GM12801 (cell line): ENCODE measurements around the gene PROM2.

Source experiments
- CTCF ChIP-seq: IDR thresholded peaks from one replicate; pipeline ENCODE4 v1.5.1; 2011; ENCODE audit warnings: control low read depth; ENCODE audit not compliant: insufficient read length; ENCODE audit errors: extremely low read depth

Gene PROM2

DNA sequence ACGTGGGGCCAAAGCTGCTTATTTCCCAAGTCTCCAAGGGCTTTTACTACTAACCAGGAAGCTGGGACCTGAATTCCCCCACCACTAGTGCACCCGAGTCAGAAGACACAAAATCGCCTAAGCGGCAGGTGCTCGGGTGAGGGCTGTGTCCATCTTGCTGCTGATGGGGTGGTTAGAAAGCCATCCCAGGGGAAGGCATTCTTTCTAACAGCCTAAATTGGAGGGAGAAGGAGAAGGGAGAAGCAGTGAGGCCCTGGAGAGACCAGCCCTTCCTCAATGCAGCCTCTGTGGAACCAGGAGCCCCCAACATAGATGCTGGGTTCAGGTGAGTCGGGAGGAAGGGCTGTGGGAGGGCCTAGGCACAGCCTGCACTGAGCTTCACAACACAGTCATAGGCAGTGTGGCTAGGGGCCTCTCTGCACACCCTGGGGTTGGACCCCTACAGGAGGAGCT lies 1.9 kb upstream of the PROM2 start:
- no peak for TF ChIP-seq CTCF

- no peak for TF ChIP-seq CTCF
Observed at GRCh38 chr2:95272781-95273180, 1.5 kb upstream of the PROM2 start.

GRCh38 chr2:95273566-95274290 lies 521 bp upstream of the PROM2 start:
- no peak for TF ChIP-seq CTCF

GRCh38 chr2:95275151-95275515 lies 884 bp downstream of the PROM2 start:
- no peak for TF ChIP-seq CTCF

- TF ChIP-seq CTCF = no peak
Observed at GRCh38 chr2:95275601-95276243, 1.5 kb downstream of the PROM2 start.

DNA sequence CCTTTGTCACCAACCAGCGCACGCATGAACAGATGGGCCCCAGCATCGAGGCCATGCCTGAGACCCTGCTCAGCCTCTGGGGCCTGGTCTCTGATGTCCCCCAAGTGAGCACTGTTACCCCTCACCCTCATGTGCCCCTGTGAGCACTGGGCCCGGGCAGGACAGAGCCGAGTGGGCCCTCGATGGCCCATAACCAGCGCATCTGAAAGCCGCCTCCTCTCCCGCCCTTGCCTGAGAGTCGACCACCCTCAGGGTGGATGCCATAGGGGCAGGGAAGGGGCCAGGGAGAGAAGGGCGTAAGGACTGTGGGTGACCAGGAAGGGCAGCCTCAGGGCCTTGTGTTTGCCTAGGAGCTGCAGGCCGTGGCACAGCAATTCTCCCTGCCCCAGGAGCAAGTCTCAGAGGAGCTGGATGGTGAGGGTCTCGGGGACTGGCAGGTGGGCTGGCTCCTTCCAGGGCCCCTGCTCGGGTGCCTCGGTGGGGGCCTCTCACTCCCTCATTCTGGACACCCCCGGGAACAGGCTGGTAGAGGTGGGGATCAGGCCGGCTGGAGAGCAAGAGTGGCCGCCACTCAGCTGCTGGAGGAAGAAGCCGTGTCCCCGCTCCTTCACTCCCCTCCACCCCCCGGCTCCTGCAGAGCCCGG lies 2.1 kb downstream of the PROM2 start:
- no peak for TF ChIP-seq CTCF

- TF ChIP-seq CTCF = no peak
Observed at GRCh38 chr2:95276888-95277245, 2.6 kb downstream of the PROM2 start.
